ENCODE results near the gene RIN2.

Gene RIN2

GRCh38 chr20:19777981-19778380 is 19.9 kb downstream of the RIN2 start:
- Histone ChIP-seq H3K9me3 (no peaks in the 10 kb centered on the region), H3K4me3 (ENCODE audit: low read depth in 1 of 2, low read length in 1 of 2) (no peak overlapping the region), H3K36me3 (no peaks in the 10 kb centered on the region), H3K27ac (no peak overlapping the region), H3K4me1 (ENCODE audit: control insufficient read depth in 1 of 2, insufficient read depth in 1 of 2, low read depth in 1 of 2, low read length in 1 of 2) (no peaks in the 10 kb centered on the region), H3K27me3 (no peaks in the 10 kb centered on the region)
- no peak for TF ChIP-seq CTCF (IDR thresholded peaks at IDR 0.05)

GRCh38 chr20:19778404-19778803 is 20.3 kb downstream of the RIN2 start:
- H3K27ac ChIP-seq, result no peak overlapping the region
- no peaks in the 10 kb centered on the region for H3K9me3 ChIP-seq
- no peak overlapping the region for H3K4me3 ChIP-seq (ENCODE audit: low read depth in 1 of 2, low read length in 1 of 2)
- H3K36me3 ChIP-seq, result no peaks in the 10 kb centered on the region
- no peak for TF ChIP-seq CTCF (IDR thresholded peaks at IDR 0.05)
- no peaks in the 10 kb centered on the region for H3K4me1 ChIP-seq (ENCODE audit: control insufficient read depth in 1 of 2, insufficient read depth in 1 of 2, low read depth in 1 of 2, low read length in 1 of 2)
- no peaks in the 10 kb centered on the region for H3K27me3 ChIP-seq

GRCh38 chr20:19779634-19780033 is 21.6 kb downstream of the RIN2 start:
- Histone ChIP-seq H3K9me3 (no peaks in the 10 kb centered on the region), H3K27ac (no peak overlapping the region), H3K4me1 (ENCODE audit: control insufficient read depth in 1 of 2, insufficient read depth in 1 of 2, low read depth in 1 of 2, low read length in 1 of 2) (no peaks in the 10 kb centered on the region), H3K4me3 (ENCODE audit: low read depth in 1 of 2, low read length in 1 of 2) (no peak overlapping the region), H3K36me3 (no peaks in the 10 kb centered on the region), H3K27me3 (no peaks in the 10 kb centered on the region)
- TF ChIP-seq CTCF (IDR thresholded peaks at IDR 0.05), result no peak

GRCh38 chr20:19780261-19780660 is 22.2 kb downstream of the RIN2 start:
- Histone ChIP-seq H3K27ac (no peak overlapping the region), H3K36me3 (no peaks in the 10 kb centered on the region), H3K4me1 (ENCODE audit: control insufficient read depth in 1 of 2, insufficient read depth in 1 of 2, low read depth in 1 of 2, low read length in 1 of 2) (no peaks in the 10 kb centered on the region), H3K4me3 (ENCODE audit: low read depth in 1 of 2, low read length in 1 of 2) (no peak overlapping the region), H3K27me3 (no peaks in the 10 kb centered on the region), H3K9me3 (no peaks in the 10 kb centered on the region)
- TF ChIP-seq CTCF (IDR thresholded peaks at IDR 0.05), result no peak

- H3K27ac ChIP-seq, result no peak overlapping the region
- no peaks in the 10 kb centered on the region for H3K27me3 ChIP-seq
- no peak for TF ChIP-seq CTCF (IDR thresholded peaks at IDR 0.05)
- H3K4me1 ChIP-seq (ENCODE audit: control insufficient read depth in 1 of 2, insufficient read depth in 1 of 2, low read depth in 1 of 2, low read length in 1 of 2), result no peaks in the 10 kb centered on the region
- H3K9me3 ChIP-seq, result no peaks in the 10 kb centered on the region
- no peak overlapping the region for H3K4me3 ChIP-seq (ENCODE audit: low read depth in 1 of 2, low read length in 1 of 2)
- no peaks in the 10 kb centered on the region for H3K36me3 ChIP-seq
Observed at GRCh38 chr20:19781235-19781634, 23.2 kb downstream of the RIN2 start.

GRCh38 chr20:19782669-19783068 is 24.6 kb downstream of the RIN2 start:
- Histone ChIP-seq H3K9me3 (no peaks in the 10 kb centered on the region), H3K27me3 (no peaks in the 10 kb centered on the region), H3K27ac (no peak overlapping the region), H3K4me1 (ENCODE audit: control insufficient read depth in 1 of 2, insufficient read depth in 1 of 2, low read depth in 1 of 2, low read length in 1 of 2) (no peaks in the 10 kb centered on the region), H3K36me3 (no peaks in the 10 kb centered on the region), H3K4me3 (ENCODE audit: low read depth in 1 of 2, low read length in 1 of 2) (no peak overlapping the region)
- TF ChIP-seq CTCF (IDR thresholded peaks at IDR 0.05), result no peak
